Adipocyte (in vitro differentiated cells): Measurements from ENCODE around the gene PSMB7.
A peak's percentile ranks its signal among the peaks of the same experiment; 100 is the strongest.

ENCODE experiments used
- DNase-seq: peaks from one replicate; pipeline ENCODE4 v3.0.0-alpha.2; 2015; ENCODE audit warnings: low read depth
- H3K27me3 ChIP-seq: replicated peaks from 2 replicates; pipeline ENCODE4 v1.7.0; 2013; ENCODE audit warnings: mild to moderate bottlenecking, low read length, moderate library complexity; ENCODE audit not compliant: control insufficient read depth, insufficient read depth
- H3K36me3 ChIP-seq: 2 replicates; pipeline ENCODE4 v1.7.0; 2013; ENCODE audit warnings: low read length, mild to moderate bottlenecking, moderate library complexity; ENCODE audit not compliant: control insufficient read depth, insufficient read depth, severe bottlenecking
- H3K4me1 ChIP-seq: 2 replicates; pipeline ENCODE4 v1.7.0; 2013; ENCODE audit warnings: mild to moderate bottlenecking, low read length, moderate library complexity; ENCODE audit not compliant: control insufficient read depth, insufficient read depth
- H3K4me3 ChIP-seq: 2 replicates; pipeline ENCODE4 v1.7.0; 2013; ENCODE audit warnings: mild to moderate bottlenecking, low read length, moderate library complexity
- H3K9ac ChIP-seq: 2 replicates; pipeline ENCODE4 v1.7.0; 2013; ENCODE audit warnings: mild to moderate bottlenecking, low read length, moderate library complexity
- H3K9me3 ChIP-seq: 2 replicates; pipeline ENCODE4 v1.7.0; 2013; ENCODE audit warnings: mild to moderate bottlenecking, low read length, moderate library complexity; ENCODE audit not compliant: control insufficient read depth

The PSMB7 gene

GRCh38 chr9:124389146-124389939 lies 25.9 kb downstream of the PSMB7 start:
- no peak overlapping the region for H3K9ac ChIP-seq
- peaks cover 26% of the 10 kb centered on the region for H3K36me3 ChIP-seq

GRCh38 chr9:124388275-124389048 lies 26.8 kb downstream of the PSMB7 start:
- no peak for DNase-seq
- H3K27me3 ChIP-seq, result no peaks in the 10 kb centered on the region
- H3K36me3 ChIP-seq, result peaks cover 26% of the 10 kb centered on the region
- no peak overlapping the region for H3K9ac ChIP-seq
- peaks cover 55% of the 10 kb centered on the region for H3K4me1 ChIP-seq
- no peaks in the 10 kb centered on the region for H3K9me3 ChIP-seq
- no peak overlapping the region for H3K4me3 ChIP-seq

More at GRCh38 chr9:124389146-124389939, 25.9 kb downstream of the PSMB7 start:
- no peaks in the 10 kb centered on the region for H3K27me3 ChIP-seq
- no peak overlapping the region for H3K4me3 ChIP-seq
- no peaks in the 10 kb centered on the region for H3K9me3 ChIP-seq
- DNase-seq, result no peak
- H3K4me1 ChIP-seq, result peaks cover 62% of the 10 kb centered on the region

- H3K36me3 ChIP-seq, result peaks cover 35% of the 10 kb centered on the region
- H3K9ac ChIP-seq, result no peak overlapping the region
- H3K4me1 ChIP-seq, result peaks cover 39% of the 10 kb centered on the region
- H3K27me3 ChIP-seq, result no peaks in the 10 kb centered on the region
- no peak overlapping the region for H3K4me3 ChIP-seq
- no peak for DNase-seq
- no peaks in the 10 kb centered on the region for H3K9me3 ChIP-seq
These were observed 29.0 kb downstream of the PSMB7 start for GRCh38 chr9:124386201-124386600.

- Histone ChIP-seq H3K4me3 (no peak overlapping the region), H3K9me3 (no peaks in the 10 kb centered on the region), H3K9ac (no peak overlapping the region), H3K27me3 (no peaks in the 10 kb centered on the region), H3K36me3 (peaks cover 35% of the 10 kb centered on the region), H3K4me1 (peaks cover 39% of the 10 kb centered on the region)
- DNase-seq, result no peak
These were observed 29.6 kb downstream of the PSMB7 start for GRCh38 chr9:124385623-124386022.

- no peak for DNase-seq
- peaks cover 41% of the 10 kb centered on the region for H3K36me3 ChIP-seq
- H3K27me3 ChIP-seq, result no peaks in the 10 kb centered on the region
- peaks cover 34% of the 10 kb centered on the region for H3K4me1 ChIP-seq
- H3K9me3 ChIP-seq, result no peaks in the 10 kb centered on the region
- H3K9ac ChIP-seq, result no peak overlapping the region
- H3K4me3 ChIP-seq, result no peak overlapping the region
These were observed 30.4 kb downstream of the PSMB7 start for GRCh38 chr9:124384846-124385245.

- H3K4me1 ChIP-seq, result peaks cover 33% of the 10 kb centered on the region
- no peak overlapping the region for H3K4me3 ChIP-seq
- no peak overlapping the region for H3K9ac ChIP-seq
- no peak for DNase-seq
- peaks cover 44% of the 10 kb centered on the region for H3K36me3 ChIP-seq
- H3K9me3 ChIP-seq, result no peaks in the 10 kb centered on the region
- H3K27me3 ChIP-seq, result no peaks in the 10 kb centered on the region
These were observed 31.0 kb downstream of the PSMB7 start for GRCh38 chr9:124384210-124384609.

- H3K9ac ChIP-seq, result no peak overlapping the region
- peak; percentile 37 for DNase-seq
- no peaks in the 10 kb centered on the region for H3K27me3 ChIP-seq
- peaks cover 45% of the 10 kb centered on the region for H3K36me3 ChIP-seq
- H3K9me3 ChIP-seq, result no peaks in the 10 kb centered on the region
- peaks cover 42% of the 10 kb centered on the region for H3K4me1 ChIP-seq
- no peak overlapping the region for H3K4me3 ChIP-seq
These were observed 33.9 kb downstream of the PSMB7 start for GRCh38 chr9:124381170-124381945.

GRCh38 chr9:124377551-124378406 lies 37.5 kb downstream of the PSMB7 start:
- Histone ChIP-seq H3K9me3 (no peaks in the 10 kb centered on the region), H3K4me3 (no peak overlapping the region), H3K4me1 (peaks cover 35% of the 10 kb centered on the region), H3K36me3 (peaks cover 41% of the 10 kb centered on the region), H3K27me3 (no peaks in the 10 kb centered on the region), H3K9ac (no peak overlapping the region)
- no peak for DNase-seq

- no peaks in the 10 kb centered on the region for H3K27me3 ChIP-seq
- H3K9ac ChIP-seq, result no peak overlapping the region
- H3K4me3 ChIP-seq, result no peak overlapping the region
- DNase-seq, result no peak
- H3K9me3 ChIP-seq, result no peaks in the 10 kb centered on the region
- H3K36me3 ChIP-seq, result peaks cover 37% of the 10 kb centered on the region
- peaks cover 37% of the 10 kb centered on the region for H3K4me1 ChIP-seq
These were observed 38.9 kb downstream of the PSMB7 start for GRCh38 chr9:124376329-124376728.

GRCh38 chr9:124375726-124376125 lies 39.5 kb downstream of the PSMB7 start:
- Histone ChIP-seq H3K9me3 (no peaks in the 10 kb centered on the region), H3K27me3 (no peaks in the 10 kb centered on the region), H3K9ac (no peak overlapping the region), H3K36me3 (peaks cover 37% of the 10 kb centered on the region), H3K4me1 (peaks cover 37% of the 10 kb centered on the region), H3K4me3 (no peak overlapping the region)
- DNase-seq, result no peak
